HG03025 (cell line): ENCODE data around the gene POLR2J.

ENCODE experiments used
- ATAC-seq: cut with Tn5 transposase; IDR thresholded peaks from one replicate; pipeline ENCODE4 v1.9.1; 2021; ENCODE audit warnings: mild to moderate bottlenecking, moderate library complexity; ENCODE audit not compliant: unreplicated experiment, low FRiP score

The POLR2J gene

DNA sequence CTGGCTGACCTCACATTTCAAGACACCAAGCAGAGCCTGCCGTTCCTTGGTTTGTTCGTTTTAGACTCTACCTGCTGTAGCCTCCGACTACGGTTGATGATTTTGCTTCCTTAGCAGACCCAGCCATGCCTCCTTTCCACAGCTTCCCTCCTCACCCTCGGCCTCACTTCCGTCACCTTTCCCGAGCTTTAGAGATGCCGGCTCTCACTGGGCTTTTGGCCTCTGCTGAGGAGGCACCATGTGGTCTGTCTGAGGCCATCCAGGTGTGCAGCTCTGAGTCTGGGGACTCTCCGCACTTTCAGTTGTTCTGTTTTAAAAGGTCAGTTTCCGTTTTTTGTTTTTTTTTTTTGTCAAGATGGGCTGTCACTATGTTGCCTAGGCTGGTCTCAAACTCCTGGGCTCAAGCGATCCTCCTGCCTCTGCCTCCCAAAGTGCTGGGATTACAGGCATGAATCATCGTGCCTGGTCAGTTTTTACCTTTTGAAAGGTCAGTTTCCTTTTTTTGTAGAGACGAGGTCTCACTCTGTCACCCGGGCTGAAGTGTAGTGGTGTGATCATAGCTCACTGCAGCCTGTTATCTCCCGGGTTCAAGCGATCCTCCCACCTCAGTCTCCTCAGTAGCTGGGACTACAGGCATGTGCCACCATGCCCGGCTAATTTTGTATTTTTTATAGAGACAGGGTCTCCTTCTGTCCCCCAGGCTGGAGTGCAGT is 33.6 kb downstream of the POLR2J start:
- no peak for ATAC-seq

DNA sequence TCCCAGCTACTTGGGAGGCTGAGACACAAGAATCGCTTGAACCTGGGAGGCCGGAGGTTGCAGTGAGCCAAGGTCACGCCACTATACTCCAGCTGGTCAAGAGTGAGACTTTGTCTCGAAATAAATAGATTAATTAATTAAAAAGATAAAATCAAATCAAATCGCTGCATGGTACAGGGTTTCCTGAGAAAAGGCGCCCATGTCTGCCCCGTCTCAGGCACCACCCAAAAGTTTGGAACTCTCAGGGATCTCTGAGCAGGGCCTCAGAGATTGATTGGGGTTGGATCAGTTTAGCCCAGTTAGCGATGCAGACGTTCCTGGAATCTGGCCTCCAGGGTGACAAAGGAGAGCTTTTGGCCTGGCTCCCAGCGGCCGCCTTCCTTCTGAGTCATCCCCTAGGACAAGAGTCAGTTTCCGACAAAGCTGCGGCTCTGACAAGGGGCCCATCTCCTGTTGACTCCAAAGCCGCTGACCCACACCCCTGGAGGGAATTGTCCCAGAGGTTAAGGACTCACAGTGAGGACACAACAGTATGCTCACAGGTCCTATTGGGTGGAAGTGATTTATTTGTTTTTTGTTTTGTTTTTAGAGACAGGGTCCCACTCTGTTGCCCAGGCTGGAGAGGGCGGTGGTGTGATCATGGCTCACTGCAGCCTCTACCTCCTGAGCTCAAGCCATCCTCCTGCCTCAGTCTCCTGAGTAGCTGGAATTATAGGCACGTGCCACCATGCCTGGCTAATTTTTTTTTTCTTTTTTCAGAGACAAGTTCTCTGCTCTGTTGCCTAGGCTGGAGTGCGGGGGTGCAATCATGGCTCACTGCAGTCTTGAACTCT is 38.5 kb downstream of the POLR2J start:
- ATAC-seq: no peak

DNA sequence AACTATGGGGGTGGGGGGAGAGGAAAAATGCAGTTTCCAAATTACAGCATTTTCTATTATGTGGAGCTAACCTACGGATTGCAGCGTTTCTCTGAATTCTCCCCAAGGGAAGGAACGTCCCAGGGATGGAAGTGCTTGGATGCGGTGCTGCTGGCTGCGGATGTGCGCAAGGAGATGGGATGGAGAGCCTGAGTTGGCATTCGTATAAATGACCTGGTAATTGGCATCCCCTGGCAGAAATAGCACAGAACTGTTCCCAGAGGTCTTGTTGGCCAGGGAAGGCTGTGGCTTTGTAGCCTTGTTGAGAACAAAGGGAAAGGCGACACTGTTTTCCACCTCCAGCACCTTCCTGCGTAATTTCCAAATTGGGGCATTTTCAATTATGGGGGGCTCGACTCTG is 42.6 kb downstream of the POLR2J start:
- no peak for ATAC-seq

DNA sequence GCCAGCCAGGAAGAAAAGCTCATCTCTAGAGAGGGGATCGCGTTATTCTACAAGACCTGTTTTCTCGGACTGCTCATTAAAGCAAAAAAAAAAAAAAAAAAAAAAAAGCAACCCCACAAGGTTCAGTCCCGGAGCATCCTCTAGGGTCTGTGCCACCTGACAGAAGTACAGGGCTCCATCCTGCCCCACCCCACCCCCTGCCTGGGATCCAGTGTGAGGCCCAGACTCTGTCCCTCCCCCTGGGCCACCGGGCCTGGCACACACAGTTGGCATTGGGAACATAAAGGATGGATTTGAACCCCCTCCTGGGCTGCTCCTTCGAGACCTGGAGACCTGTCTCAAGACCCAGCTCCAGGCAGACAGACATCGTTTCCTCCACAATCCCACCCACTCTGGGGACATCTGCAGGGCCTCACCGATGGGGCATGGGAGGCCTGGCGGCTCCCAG is 44.7 kb downstream of the POLR2J start:
- no peak for ATAC-seq

DNA sequence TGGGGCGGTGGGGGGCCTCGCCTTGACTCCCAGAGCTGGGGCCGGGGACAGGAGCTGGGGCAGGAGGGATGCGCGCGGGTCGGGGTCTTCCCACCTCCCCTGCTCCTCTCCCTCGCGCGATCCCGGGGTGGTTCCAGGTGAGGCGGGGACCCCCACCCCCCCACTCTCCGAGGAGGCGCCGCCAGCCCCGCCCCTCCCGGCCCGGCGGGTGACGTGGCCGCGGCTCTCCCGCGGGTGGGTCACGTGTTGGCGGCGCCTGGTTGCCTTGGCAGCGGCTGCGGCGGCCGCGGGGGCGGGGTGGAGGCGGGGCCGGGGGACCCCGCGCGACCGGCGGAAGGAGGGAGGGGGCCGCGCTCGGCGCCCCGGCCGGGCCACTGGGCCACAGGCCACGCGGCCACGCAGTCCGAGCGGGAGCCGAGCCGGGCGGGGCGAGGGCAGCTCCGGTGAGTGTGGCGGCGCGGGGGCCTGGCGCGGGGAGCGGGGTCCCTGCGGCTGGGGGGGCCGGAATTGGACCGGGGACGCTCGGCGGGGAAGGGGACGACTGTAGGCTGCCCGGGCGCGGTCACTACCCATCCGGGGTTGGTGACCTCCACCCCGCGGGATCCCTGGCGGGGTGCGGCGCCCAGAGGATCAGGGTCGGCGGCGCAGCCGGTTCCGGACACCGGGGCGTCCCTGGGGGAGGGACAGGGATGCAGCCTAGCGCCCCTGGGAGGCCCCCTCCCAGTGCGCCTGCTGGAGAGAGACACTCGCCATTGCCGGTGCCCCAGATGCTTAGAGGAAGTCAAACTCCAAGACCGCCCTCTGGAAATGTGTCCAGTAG is 45.3 kb downstream of the POLR2J start, which contains the start of gene ORAI2:
Gene ORAI2 (plus strand): TSS at position 357 of the 820 bp plus-strand sequence. CDS start 5,382 bp downstream, outside the sequence.
- ATAC-seq: peak; percentile 53

DNA sequence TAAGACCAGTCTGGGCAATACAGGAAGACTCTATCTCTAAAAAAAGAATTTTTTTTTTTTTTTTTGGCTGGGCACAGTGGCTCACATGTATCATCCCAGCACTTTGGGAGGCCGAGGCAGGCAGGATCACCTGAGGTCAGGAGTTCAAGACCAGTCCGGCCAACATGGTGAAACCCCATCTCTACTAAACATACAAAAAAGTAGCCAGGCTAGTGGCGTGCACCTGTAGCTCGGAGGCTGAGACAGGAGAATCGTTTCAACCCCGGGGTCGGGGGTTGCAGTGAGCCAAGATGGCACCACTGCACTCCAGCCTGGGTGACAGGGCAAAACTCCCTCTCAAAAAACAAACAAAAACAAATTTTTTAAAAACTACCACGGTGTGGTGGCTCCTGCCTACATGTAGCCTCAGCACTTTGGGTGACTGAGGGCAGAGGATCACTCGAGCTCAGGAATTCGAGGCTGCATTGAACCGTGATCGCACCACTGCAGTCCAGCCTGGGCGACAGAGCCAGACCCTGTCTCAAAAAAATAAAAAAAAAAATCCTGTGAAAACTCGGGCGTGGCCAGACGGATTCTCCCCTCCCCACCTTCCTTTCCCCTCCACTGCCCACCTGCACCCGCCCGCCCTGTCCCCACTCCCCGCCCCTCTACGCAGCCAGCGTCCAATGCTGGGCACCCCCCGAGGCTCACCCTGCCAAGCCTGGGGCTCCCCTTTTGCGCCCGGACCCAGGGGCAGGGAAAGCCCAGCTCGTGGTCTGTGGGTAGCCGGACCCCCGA is 46.1 kb downstream of the POLR2J start:
- ATAC-seq: peak; percentile 18

DNA sequence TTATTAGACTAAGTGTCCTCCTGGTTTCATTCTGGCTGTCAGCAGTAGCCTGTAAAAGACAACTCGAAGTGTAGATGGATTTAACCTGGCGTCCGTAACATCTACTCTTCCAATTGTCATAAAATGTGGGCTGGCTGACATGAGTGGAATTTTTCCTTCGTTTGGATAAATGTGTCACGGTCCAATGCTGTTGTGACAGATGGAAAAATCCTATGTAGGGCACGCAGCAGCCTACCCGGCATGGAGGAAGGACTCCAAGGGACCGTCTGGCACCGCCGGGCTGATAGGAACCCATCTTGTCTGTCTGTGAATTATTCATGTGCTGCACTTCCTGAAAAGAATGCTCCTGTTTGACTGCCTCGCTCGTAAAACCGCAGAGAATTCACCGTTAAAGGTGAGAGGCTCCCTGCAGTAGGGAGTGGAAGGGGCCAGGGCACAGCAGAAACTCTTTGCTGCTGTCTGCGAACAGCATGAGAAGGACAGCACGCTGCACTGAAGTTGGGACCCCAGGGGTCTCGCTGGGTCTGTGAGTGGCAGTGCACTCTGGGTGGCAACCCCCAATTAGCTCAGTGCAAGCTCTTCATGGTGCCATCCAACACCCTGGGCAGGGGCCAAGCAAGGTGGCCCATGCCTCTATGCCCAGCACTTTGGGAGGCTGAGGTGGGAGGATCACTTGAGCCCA is 47.0 kb downstream of the POLR2J start:
- no peak for ATAC-seq

DNA sequence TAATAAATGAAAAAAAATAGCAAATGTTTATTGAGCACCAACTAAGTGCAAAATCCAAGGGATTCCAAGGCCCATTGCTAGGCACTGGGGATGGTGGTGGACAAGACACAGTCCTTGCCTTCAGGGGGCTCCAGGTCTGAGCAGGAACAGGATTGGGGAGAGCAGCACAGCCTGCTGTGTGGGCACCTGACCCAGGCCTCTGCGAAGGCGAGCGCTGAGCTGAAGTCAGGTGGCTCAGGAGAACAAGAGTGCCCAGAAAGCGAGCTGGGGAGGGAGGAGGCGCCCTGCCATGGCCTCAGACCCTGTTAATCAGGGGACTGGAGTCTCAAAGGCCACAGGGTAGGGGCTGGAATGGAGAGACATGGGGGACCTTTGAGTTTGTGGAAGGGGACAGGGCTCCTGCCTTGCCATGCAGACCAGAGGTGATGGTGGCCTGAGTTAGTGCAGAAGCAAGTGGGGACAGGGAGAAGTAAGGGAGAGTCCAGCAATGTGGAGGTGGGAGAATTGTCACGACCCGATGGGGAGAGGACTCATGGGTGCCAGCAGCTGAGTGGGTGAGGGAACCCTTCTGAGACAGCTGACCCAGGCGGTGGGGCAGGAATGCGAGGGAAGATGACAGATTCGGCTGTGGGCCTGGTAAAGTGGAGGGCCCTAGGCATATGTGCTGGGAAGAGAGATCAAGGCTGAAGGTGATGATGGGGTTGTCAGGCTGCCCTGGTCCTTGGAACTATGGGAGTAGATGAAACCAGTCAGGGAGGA is 49.4 kb downstream of the POLR2J start:
- ATAC-seq: no peak

DNA sequence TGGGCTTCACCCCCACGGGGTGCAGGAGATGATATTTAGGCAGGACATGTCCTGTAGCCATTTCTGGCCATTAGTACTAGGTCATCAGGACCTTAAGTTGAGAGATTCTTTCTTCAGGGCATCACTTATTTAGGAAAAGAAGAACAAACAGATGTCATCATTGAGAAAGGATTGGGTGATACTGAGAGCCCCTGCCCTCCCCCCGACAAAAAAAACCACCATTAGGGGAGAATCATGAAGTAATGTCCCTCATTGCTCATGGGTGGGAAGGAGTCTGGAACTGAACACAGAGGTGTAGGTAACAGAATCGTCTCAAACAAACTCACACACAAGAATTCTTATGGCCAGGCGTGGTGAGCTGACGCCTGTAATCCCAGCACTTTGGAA is 51.7 kb downstream of the POLR2J start:
- ATAC-seq: no peak

DNA sequence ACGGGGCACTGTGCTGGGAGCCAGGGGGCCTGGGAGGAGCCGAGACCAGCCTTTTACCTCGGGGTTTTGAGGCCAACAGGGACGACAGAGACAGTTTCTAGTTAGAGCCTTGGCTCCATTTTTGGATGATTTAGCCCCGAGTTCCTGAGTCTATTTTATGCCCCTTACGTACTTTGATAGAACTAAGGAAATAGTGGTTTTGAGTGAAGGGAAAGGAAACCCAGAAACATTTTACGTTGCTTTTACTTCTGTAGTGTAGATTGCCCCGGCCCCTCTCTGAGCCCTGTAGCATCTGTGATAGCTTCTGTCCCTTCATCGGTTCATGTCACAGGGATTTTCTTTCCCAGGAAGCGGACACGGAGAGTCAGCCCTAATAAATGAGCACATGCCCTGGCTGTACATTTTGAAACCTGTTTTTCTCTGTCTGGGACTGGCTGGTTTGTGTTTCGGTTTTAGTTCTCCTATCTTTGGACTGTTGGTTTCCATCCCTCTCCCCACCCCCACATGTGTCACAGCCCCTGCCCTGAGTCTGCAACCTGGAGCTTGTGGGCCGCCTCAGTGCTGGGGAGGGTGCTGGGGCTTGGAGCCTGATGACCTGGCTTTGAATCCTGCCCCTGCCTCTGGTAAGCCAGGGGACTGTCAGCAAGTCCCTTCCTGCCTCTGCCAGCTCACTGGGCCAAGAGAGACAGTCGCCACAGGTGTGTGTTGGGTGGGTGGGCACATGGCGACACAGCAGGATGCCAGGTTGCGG is 52.3 kb downstream of the POLR2J start:
- peak; percentile 59 for ATAC-seq

DNA sequence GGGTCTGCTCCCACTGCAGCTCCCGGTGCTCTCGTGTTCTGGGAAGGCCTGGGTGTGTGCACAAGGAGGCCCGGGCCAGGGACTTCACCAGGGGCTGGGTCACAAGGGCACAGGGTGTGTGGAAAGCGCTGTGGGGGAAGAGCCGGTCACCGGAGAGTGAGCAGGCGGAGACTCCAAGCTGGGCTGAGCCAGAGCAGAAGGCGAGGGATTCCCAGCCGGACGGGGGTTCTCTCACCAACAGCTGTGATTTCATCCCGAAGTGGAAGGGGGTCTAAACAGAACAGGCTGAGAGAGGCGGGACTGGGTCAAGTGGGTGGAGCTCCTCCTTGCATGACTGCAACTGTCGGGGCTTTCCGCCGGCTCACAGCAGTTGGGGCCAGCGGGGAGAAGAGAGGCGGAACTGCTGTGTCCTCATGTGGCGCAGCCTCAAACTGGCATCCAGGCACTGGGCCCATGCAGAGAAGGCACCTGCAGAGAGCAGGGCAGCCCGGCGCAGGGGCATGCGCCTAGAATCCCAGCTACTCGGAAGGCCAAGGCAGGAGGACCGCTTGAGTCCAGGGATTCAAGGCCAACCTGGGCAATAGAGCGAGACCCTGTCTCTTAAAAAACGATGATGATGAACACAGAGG is 53.0 kb downstream of the POLR2J start:
- peak; percentile 52 for ATAC-seq

DNA sequence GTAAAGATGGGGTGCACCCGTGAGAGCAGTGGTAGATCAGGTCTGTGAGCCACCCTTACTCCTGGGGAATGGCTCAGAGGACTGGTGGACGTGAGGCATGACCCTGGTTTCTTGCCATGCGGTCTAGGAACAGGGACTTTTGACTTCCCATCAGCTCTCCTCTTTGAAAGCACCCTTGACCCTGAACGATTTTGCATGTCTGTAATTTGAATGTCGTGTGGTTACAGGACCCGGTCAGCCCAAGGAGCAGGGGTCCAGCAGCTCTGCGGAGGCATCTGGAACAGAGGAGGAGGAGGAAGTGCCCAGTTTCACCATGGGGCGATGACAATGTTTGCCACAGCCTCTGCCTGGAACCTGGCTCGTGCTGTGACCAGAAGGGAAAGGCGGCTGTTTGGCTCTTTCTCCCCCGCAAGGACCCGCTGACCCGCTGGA is 53.9 kb downstream of the POLR2J start:
- ATAC-seq: no peak

DNA sequence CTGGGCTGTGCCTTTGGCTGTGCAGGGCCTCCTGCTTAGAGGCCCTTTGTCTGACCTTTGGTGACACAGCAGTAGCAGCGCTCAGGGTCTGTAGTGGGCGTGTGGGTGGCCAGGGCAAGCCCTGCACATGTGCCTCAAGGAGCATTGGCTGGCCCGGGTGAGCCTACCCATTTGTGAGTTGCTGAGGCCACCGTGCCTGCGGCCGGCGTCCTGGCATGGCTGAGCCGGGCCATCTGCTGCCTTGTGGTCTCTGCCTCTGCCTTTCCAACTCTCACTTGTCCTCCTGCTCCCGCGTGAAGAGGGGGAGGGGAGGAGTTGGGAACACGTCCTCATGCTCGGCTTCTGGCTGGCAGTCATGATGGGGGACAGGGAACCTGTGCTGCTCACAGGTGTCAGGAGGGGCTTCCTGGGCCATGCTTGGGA is 54.6 kb downstream of the POLR2J start:
- no peak for ATAC-seq
